Activated CD8-positive, alpha-beta memory T cell treated with anti-CD3 and anti-CD28 coated beads, Interleukin-2, amount 10 ng/mL, durations not matched to agents 7 days and 5 days (primary cell): Measurements from ENCODE around the gene ABCD3. TPM values are rescaled to one million over a fixed set of nuclear protein-coding genes. Genes with fewer than 3 reads are reported as not detected.

Experiments used
- ATAC-seq: fragments of 150-1000 bp; cut with Tn5 transposase; one replicate; pipeline ENCODE4 v1.10.0; 2021; ENCODE audit warnings: moderate library complexity
- CTCF ChIA-PET: fragments of 350-600 bp; sonication (Branson Sonifier 250); formaldehyde crosslinking; loops from one replicate; lab custom pipeline; 2021; ENCODE audit warnings: antibody characterized with exemption; lab: Charles Lee
- DNase-seq: peaks from one replicate; pipeline ENCODE4 v3.0.0-alpha.2; 2020
- H3K27ac Mint-ChIP-seq: one replicate; pipeline ENCODE4 v1.8.0; 2021; ENCODE audit warnings: mild to moderate bottlenecking, mixed read lengths
- H3K27me3 Mint-ChIP-seq: one replicate; pipeline ENCODE4 v1.8.0; 2021; ENCODE audit warnings: mixed read lengths
- H3K36me3 Mint-ChIP-seq: one replicate; pipeline ENCODE4 v1.8.0; 2021; ENCODE audit warnings: mild to moderate bottlenecking, mixed read lengths
- H3K4me1 Mint-ChIP-seq: one replicate; pipeline ENCODE4 v1.8.0; 2021; ENCODE audit warnings: mixed read lengths
- H3K4me3 Mint-ChIP-seq: one replicate; pipeline ENCODE4 v1.8.0; 2021; ENCODE audit warnings: mild to moderate bottlenecking, moderate library complexity, mixed read lengths
- H3K9me3 Mint-ChIP-seq: one replicate; pipeline ENCODE4 v1.8.0; 2022; ENCODE audit warnings: low read depth, mixed read lengths
- total RNA-seq, 2 experiments: library from RNA; stranded (reverse); gene quantifications; one replicate each; pipeline ENCODE4 v1.2.3, GENCODE V29; 2021

The ABCD3 gene
- total RNA-seq, 2 experiments from 2014 or later, result 21.2 to 22.6 TPM

DNA sequence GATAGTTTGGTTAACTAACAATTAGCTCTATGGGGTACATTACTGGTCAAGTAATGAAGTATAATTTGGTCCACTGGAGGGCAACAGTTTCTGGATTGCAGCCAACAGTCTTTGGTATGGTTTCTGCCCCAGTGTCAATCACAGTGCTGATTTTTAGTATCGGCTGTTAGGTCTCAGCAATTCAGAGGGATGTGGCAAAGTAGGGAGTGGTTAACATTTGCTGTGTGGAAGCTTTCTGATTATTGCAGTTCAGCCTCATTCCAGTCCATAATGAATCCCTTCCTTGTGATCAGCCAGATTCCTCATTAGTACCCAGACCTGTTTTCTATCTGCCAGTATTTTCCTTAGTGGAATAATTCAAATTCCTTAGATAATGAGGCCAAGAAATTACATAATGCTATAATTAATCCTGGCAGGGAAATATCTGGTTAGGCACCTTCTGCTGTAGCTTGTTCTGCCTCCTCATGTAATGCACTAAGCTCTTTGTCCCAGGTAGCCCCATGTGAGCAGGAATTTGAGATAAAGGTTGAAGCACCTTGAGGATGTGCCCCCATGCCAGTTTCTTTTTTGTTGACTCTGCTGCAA, 109.3 kb downstream of the ABCD3 start:
- H3K36me3 Mint-ChIP-seq, result no peaks in the 10 kb centered on the region
- H3K9me3 Mint-ChIP-seq, result no peaks in the 10 kb centered on the region
- DNase-seq, result no peak
- no peaks in the 10 kb centered on the region for H3K27me3 Mint-ChIP-seq
- ATAC-seq, result no peak
- no peak overlapping the region for H3K27ac Mint-ChIP-seq
- no peaks in the 10 kb centered on the region for H3K4me1 Mint-ChIP-seq
- CTCF ChIA-PET, result no interaction called here
- H3K4me3 Mint-ChIP-seq, result no peak overlapping the region

GRCh38 chr1:94528299-94528698, 110.1 kb downstream of the ABCD3 start:
- CTCF ChIA-PET, result no interaction called here
- no peak for ATAC-seq

GRCh38 chr1:94528826-94529225, 110.6 kb downstream of the ABCD3 start:
- ATAC-seq (no peak), DNase-seq (no peak)
- H3K27me3 Mint-ChIP-seq, result no peaks in the 10 kb centered on the region
- no peak overlapping the region for H3K4me3 Mint-ChIP-seq
- H3K9me3 Mint-ChIP-seq, result no peaks in the 10 kb centered on the region
- H3K4me1 Mint-ChIP-seq, result no peaks in the 10 kb centered on the region
- no peaks in the 10 kb centered on the region for H3K36me3 Mint-ChIP-seq
- CTCF ChIA-PET, result no interaction called here
- H3K27ac Mint-ChIP-seq, result no peak overlapping the region

More at GRCh38 chr1:94528299-94528698, 110.1 kb downstream of the ABCD3 start:
- Mint-ChIP-seq H3K36me3 (no peaks in the 10 kb centered on the region), H3K4me1 (no peaks in the 10 kb centered on the region), H3K27ac (no peak overlapping the region), H3K27me3 (no peaks in the 10 kb centered on the region), H3K4me3 (no peak overlapping the region), H3K9me3 (no peaks in the 10 kb centered on the region)
- DNase-seq, result no peak

DNA sequence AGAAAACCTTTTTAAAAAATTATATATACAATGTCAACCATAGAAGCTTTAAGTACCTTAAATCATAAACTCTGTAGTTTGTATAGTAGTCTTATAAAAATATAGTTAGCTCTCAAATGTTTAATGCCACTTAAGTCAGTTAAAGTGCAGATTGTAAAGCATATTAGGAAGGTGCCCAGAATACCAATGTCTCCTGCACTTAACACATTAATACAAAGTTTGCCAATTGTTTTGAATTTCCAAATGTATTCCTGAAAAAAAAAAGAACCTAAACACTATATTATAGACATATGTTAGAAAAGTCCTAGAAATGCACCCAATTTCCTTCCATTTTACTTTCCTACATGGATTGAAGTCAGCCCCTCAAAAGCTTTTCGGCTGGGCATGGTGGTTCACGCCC, 111.2 kb downstream of the ABCD3 start:
- ATAC-seq (no peak), DNase-seq (no peak)
- CTCF ChIA-PET, result no interaction called here
- Mint-ChIP-seq H3K36me3 (no peaks in the 10 kb centered on the region), H3K27me3 (no peaks in the 10 kb centered on the region), H3K27ac (no peak overlapping the region), H3K4me1 (no peaks in the 10 kb centered on the region), H3K9me3 (no peaks in the 10 kb centered on the region), H3K4me3 (no peak overlapping the region)

DNA sequence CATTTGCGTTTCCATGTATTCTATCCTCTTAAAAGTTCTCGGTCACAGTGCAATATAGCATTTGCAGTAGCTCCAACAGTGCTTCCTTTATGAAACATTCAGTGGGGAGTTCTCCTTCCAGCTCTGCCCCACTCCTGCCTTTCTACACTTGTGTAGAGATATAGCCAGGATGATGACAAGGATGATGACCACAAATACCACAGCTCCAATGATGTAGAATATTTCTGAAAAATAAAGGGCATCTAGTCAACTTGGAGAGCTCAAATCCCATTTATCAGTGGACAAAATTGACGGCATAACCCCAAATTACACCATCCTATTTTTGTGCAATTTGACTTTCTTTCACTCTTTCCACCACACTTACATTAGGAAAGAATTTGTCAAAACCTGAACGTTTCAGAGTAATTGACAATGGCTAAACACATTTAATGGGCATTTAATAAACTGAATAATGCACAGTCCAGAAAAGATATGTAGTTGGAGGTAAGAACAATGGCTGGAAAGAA, 112.2 kb downstream of the ABCD3 start:
- H3K9me3 Mint-ChIP-seq, result no peaks in the 10 kb centered on the region
- DNase-seq (no peak), ATAC-seq (no peak)
- CTCF ChIA-PET, result no interaction called here
- H3K4me3 Mint-ChIP-seq, result no peak overlapping the region
- H3K4me1 Mint-ChIP-seq, result no peaks in the 10 kb centered on the region
- H3K27ac Mint-ChIP-seq, result no peak overlapping the region
- H3K27me3 Mint-ChIP-seq, result no peaks in the 10 kb centered on the region
- H3K36me3 Mint-ChIP-seq, result no peaks in the 10 kb centered on the region

DNA sequence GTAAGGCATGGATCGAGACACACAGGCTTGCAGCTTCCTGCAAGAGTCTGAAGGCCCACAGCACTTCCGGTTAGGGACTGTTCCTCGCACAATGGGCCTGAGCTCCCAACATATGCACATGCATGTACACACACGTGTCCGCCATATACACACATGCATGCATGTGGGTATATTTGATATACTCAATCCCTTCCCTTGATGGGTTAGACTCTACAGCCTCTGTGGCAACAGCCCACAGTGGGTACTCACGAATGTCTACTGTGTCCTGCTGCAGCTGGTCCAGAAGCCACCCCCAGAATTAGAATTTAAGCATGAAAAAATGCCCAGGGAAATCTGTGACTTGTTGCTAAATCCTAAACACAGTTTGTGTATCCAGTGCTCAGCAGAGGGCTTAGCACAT, 113.5 kb downstream of the ABCD3 start:
- no peaks in the 10 kb centered on the region for H3K9me3 Mint-ChIP-seq
- CTCF ChIA-PET, result no interaction called here
- peaks cover 7% of the 10 kb centered on the region for H3K27me3 Mint-ChIP-seq

GRCh38 chr1:94532077-94532476, 113.9 kb downstream of the ABCD3 start:
- H3K27ac Mint-ChIP-seq, result no peak overlapping the region
- no peaks in the 10 kb centered on the region for H3K4me1 Mint-ChIP-seq
- DNase-seq, result no peak
- no peaks in the 10 kb centered on the region for H3K36me3 Mint-ChIP-seq
- CTCF ChIA-PET, result no interaction called here
- no peak for ATAC-seq
- H3K4me3 Mint-ChIP-seq, result no peak overlapping the region
- H3K9me3 Mint-ChIP-seq, result no peaks in the 10 kb centered on the region
- peaks cover 11% of the 10 kb centered on the region for H3K27me3 Mint-ChIP-seq

More for the DNA sequence above, 113.5 kb downstream of the ABCD3 start:
- no peak for ATAC-seq
- Mint-ChIP-seq H3K4me3 (no peak overlapping the region), H3K36me3 (no peaks in the 10 kb centered on the region), H3K27ac (no peak overlapping the region), H3K4me1 (no peaks in the 10 kb centered on the region)
- no peak for DNase-seq

GRCh38 chr1:94535095-94535494, 116.9 kb downstream of the ABCD3 start:
- Mint-ChIP-seq H3K36me3 (no peaks in the 10 kb centered on the region), H3K27me3 (peaks cover 34% of the 10 kb centered on the region), H3K9me3 (no peaks in the 10 kb centered on the region), H3K4me1 (no peaks in the 10 kb centered on the region), H3K27ac (no peak overlapping the region), H3K4me3 (no peak overlapping the region)
- DNase-seq, result no peak
- CTCF ChIA-PET, result no interaction called here
- no peak for ATAC-seq

DNA sequence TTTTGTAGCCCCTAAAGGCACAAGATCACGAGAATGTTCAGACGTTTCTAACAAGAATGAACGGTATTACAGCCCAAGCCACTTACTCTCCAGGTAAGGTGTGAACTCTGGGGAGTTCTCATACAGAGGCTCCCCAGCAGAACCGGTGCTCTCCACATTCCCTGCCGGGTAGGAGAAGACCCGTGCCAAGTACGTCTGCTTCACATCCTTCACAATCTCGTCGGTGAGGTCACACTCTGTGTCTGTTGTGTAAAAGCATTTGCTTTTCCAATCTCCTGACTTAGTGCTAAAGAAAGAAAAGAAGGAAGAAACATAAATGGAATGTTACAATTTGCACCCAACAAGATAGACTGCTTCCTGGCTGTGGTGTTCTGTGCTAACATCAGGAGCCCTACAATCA, 117.7 kb downstream of the ABCD3 start:
- DNase-seq (no peak), ATAC-seq (no peak)
- Mint-ChIP-seq H3K4me1 (peaks cover 1% of the 10 kb centered on the region), H3K36me3 (no peaks in the 10 kb centered on the region), H3K4me3 (no peak overlapping the region), H3K9me3 (no peaks in the 10 kb centered on the region), H3K27me3 (peaks cover 41% of the 10 kb centered on the region), H3K27ac (no peak overlapping the region)
- CTCF ChIA-PET, result interaction anchor here (1.0 kb wide), 1 partner anchor 55 kb away, joined by 3 read pairs; no protein-coding TSS in a partner anchor

DNA sequence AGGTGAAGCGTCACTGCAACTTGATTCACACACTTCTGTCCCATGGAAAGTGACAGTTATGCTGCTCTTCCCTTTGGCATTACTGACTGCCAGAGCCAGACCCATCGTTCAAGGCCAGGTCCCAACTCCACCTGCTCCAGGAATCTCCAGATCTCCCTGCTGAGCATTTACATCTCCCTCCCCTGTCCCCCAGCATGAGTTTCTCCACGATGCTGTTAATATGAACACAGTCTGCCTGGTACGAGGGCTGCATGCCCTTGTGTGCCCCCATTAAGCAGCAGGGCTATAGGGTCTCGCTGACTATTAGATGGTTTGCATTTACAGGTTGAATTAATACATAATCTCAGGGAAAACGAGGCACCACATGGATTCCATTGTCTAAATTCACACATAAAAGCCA, 119.1 kb downstream of the ABCD3 start:
- H3K36me3 Mint-ChIP-seq, result no peaks in the 10 kb centered on the region
- CTCF ChIA-PET, result no interaction called here
- ATAC-seq, result no peak
- H3K27ac Mint-ChIP-seq, result no peak overlapping the region
- no peak for DNase-seq
- peaks cover 51% of the 10 kb centered on the region for H3K27me3 Mint-ChIP-seq
- peaks cover 6% of the 10 kb centered on the region for H3K4me1 Mint-ChIP-seq
- H3K9me3 Mint-ChIP-seq, result no peaks in the 10 kb centered on the region
- H3K4me3 Mint-ChIP-seq, result no peak overlapping the region

DNA sequence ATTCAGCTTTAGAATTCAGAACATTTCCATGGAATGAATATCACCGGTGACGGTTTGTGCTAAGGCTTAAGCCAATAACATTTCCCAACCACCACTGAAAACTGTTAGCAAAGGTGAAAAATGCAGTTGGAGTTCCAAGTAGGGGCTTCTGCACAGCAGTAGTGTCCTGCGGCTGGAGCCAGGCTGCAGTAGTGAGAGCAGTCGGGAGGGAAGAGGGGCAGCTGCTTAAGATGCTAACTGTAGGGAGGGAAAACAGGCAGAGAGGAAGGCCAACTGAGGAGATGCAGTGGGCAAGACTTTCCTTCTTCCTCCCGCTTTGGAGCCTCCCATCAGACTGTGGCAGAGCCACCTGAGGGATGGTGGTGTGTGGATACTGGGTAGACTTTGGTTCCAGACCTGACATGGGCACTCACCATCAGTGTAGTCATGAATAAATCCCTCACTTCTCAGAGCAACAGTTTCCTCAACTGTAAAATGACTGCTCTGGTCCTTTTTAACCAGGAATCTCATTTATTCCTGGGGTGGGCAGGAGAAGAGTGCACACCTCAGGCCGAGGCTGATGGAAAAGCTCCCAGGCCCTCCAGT, 120.1 kb downstream of the ABCD3 start:
- ATAC-seq (no peak), DNase-seq (no peak)
- Mint-ChIP-seq H3K27me3 (peaks cover 61% of the 10 kb centered on the region), H3K27ac (no peak overlapping the region), H3K4me1 (peaks cover 14% of the 10 kb centered on the region), H3K4me3 (no peak overlapping the region), H3K36me3 (no peaks in the 10 kb centered on the region), H3K9me3 (no peaks in the 10 kb centered on the region)
- CTCF ChIA-PET, result no interaction called here

- H3K27ac Mint-ChIP-seq, result no peak overlapping the region
- peaks cover 14% of the 10 kb centered on the region for H3K4me1 Mint-ChIP-seq
- no peaks in the 10 kb centered on the region for H3K36me3 Mint-ChIP-seq
- CTCF ChIA-PET, result no interaction called here
- peaks cover 71% of the 10 kb centered on the region for H3K27me3 Mint-ChIP-seq
- ATAC-seq (no peak), DNase-seq (no peak)
- H3K4me3 Mint-ChIP-seq, result no peak overlapping the region
- H3K9me3 Mint-ChIP-seq, result no peaks in the 10 kb centered on the region
These were observed 121.3 kb downstream of the ABCD3 start for GRCh38 chr1:94539496-94539895.

DNA sequence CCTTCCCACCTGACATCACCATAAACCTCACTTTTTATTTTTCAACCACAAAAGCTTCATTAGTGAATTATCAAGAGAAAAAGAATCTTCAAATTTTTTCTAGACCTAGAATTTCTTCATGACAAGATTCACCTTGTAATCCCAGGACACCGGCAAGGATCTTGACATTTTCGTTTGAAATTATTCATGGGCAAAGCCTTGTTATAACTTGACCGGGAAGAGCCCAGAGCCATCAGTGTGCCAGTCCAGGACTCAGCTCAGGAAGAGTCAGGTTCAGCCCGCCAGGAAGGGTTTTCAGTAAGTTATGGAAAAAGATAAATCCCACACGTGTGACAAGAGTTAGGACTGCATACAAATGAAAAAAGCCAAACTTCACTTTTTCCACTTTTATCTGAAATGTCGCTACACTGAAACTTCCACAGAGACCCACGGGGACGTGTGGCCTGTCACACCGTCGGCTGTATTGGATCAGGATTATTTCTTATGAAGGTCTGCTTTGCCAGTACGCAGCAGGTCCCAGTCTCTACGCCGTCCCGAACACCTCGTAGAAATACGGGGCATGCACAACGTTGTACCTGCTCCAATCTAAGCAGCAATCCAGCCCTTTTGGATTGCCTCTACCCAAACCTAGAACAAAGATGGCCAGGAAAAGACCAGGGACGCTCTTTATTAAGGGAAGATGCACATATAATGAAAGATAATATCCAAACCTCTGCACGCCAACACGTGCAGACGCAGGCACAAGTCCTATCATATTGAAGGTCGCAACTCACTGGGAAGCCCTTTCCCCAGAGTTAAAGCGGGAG, 122.5 kb downstream of the ABCD3 start:
- Mint-ChIP-seq H3K27ac (no peak overlapping the region), H3K27me3 (peaks cover 79% of the 10 kb centered on the region), H3K9me3 (no peaks in the 10 kb centered on the region), H3K4me1 (peaks cover 14% of the 10 kb centered on the region), H3K4me3 (peak overlapping the region; percentile 61), H3K36me3 (no peaks in the 10 kb centered on the region)
- no peak for DNase-seq
- CTCF ChIA-PET, result no interaction called here
- ATAC-seq, result no peak
